Stimulated activated CD4-positive, alpha-beta T cell treated with anti-CD3 and anti-CD28 coated beads, Interleukin-12 subunit alpha, Interleukin-12 subunit beta, amount 100 ng/mL, for 48 hours (primary cell): ENCODE measurements around the gene PSTPIP2.
"Not testable (repeated sequence)": the region's sequence is repeated elsewhere in the genome, so short reads cannot be mapped to it uniquely, and the experiment has no call there.

Experiments used
- DNase-seq, 3 donors: peaks; one replicate each; pipeline ENCODE4 v3.0.0-alpha.2; 2020; ENCODE audit warnings: low read depth in 2 of 3, low spot score in 1 of 3

The PSTPIP2 gene

GRCh38 chr18:46070232-46070631, 1.8 kb downstream of the PSTPIP2 start:
- DNase-seq: no peak

- no peak for DNase-seq
Observed at GRCh38 chr18:46069524-46069923, 2.5 kb downstream of the PSTPIP2 start.

GRCh38 chr18:46068763-46069162, 3.3 kb downstream of the PSTPIP2 start:
- no peak for DNase-seq

- no peak for DNase-seq
Observed at GRCh38 chr18:46067438-46068007, 4.5 kb downstream of the PSTPIP2 start.

GRCh38 chr18:46062781-46063180, 9.3 kb downstream of the PSTPIP2 start:
- no peak for DNase-seq

- DNase-seq: no peak
Observed at GRCh38 chr18:46061796-46062195, 10.3 kb downstream of the PSTPIP2 start.

- DNase-seq: no peak
Observed at GRCh38 chr18:46061387-46061786, 10.7 kb downstream of the PSTPIP2 start.

GRCh38 chr18:46060359-46060841, 11.7 kb downstream of the PSTPIP2 start:
- no peak for DNase-seq

- no peak for DNase-seq
Observed at GRCh38 chr18:46055838-46056230, 16.2 kb downstream of the PSTPIP2 start.

- DNase-seq: no peak
Observed at GRCh38 chr18:46054956-46055837, 16.9 kb downstream of the PSTPIP2 start.

GRCh38 chr18:46053368-46054095, 18.5 kb downstream of the PSTPIP2 start:
- no peak for DNase-seq

GRCh38 chr18:46051731-46052461, 20.2 kb downstream of the PSTPIP2 start:
- no peak for DNase-seq

GRCh38 chr18:46050268-46050667, 21.8 kb downstream of the PSTPIP2 start:
- no peak for DNase-seq

- DNase-seq: no peak
Observed at GRCh38 chr18:46048641-46049040, 23.4 kb downstream of the PSTPIP2 start.

GRCh38 chr18:46047369-46047768, 24.7 kb downstream of the PSTPIP2 start:
- DNase-seq: not testable (repeated sequence)

- no peak for DNase-seq
Observed at GRCh38 chr18:46046688-46047087, 25.4 kb downstream of the PSTPIP2 start.

GRCh38 chr18:46046126-46046525, 25.9 kb downstream of the PSTPIP2 start:
- DNase-seq: no peak

GRCh38 chr18:46042571-46043123, 29.4 kb downstream of the PSTPIP2 start:
- DNase-seq: peak in 1 of 3 donors; percentile 13

GRCh38 chr18:46040747-46041104, 31.3 kb downstream of the PSTPIP2 start:
- DNase-seq: no peak

- DNase-seq: no peak
Observed at GRCh38 chr18:46040033-46040746, 31.9 kb downstream of the PSTPIP2 start.
